Smooth muscle cell (in vitro differentiated cells): ENCODE results near the gene CPED1. TPM values are rescaled to one million over a fixed set of nuclear protein-coding genes. Genes with fewer than 3 reads are reported as not detected.

Experiments used
- DNase-seq: peaks from one replicate; lab custom pipeline; 2025; ENCODE audit not compliant: unreplicated experiment; lab: John Stamatoyannopoulos, UW
- H2AFZ ChIP-seq: fragments of 200-600 bp; sonication (generic); 2 replicates; pipeline ENCODE4 v1.6.0; 2016; ENCODE audit warnings: antibody characterized with exemption, low read depth, mild to moderate bottlenecking
- H3F3A ChIP-seq: fragments of 200-600 bp; sonication (generic); 2 replicates; pipeline ENCODE4 v1.6.0; 2017; ENCODE audit warnings: antibody characterized with exemption, low read depth
- H3K27ac ChIP-seq: fragments of 200-600 bp; sonication (generic); 2 replicates; pipeline ENCODE4 v1.5.1; 2016; ENCODE audit warnings: low read depth, mild to moderate bottlenecking
- H3K27me3 ChIP-seq: fragments of 200-600 bp; sonication (generic); 2 replicates; pipeline ENCODE4 v1.6.1; 2016; ENCODE audit warnings: low read depth, mild to moderate bottlenecking
- H3K36me3 ChIP-seq: fragments of 200-600 bp; sonication (generic); 2 replicates; pipeline ENCODE4 v1.5.1; 2016; ENCODE audit warnings: low read depth
- H3K4me1 ChIP-seq: fragments of 200-600 bp; sonication (generic); 2 replicates; pipeline ENCODE4 v1.5.1; 2016; ENCODE audit warnings: low read depth
- H3K4me2 ChIP-seq: fragments of 200-600 bp; sonication (generic); 2 replicates; pipeline ENCODE4 v1.6.0; 2016; ENCODE audit warnings: mild to moderate bottlenecking
- H3K4me3 ChIP-seq: fragments of 200-600 bp; sonication (generic); 2 replicates; pipeline ENCODE4 v1.5.1; 2016; ENCODE audit warnings: mild to moderate bottlenecking
- H3K79me2 ChIP-seq: fragments of 200-600 bp; sonication (generic); 2 replicates; pipeline ENCODE4 v1.6.0; 2016; ENCODE audit warnings: low read depth, mild to moderate bottlenecking
- H3K9ac ChIP-seq: fragments of 200-600 bp; sonication (generic); 2 replicates; pipeline ENCODE4 v1.6.0; 2016; ENCODE audit warnings: low read depth
- H3K9me3 ChIP-seq: fragments of 200-600 bp; sonication (generic); replicated peaks from 2 replicates; pipeline ENCODE4 v1.5.1; 2016; ENCODE audit warnings: low read depth
- H4K20me1 ChIP-seq: fragments of 200-600 bp; sonication (generic); 2 replicates; pipeline ENCODE4 v1.6.0; 2016; ENCODE audit warnings: low read depth
- CTCF ChIP-seq: fragments of 200-600 bp; sonication (generic); IDR thresholded peaks from 2 replicates; pipeline ENCODE4 v1.5.1; 2017; ENCODE audit warnings: borderline replicate concordance, mild to moderate bottlenecking, antibody characterized with exemption; ENCODE audit not compliant: insufficient read depth, poor library complexity, severe bottlenecking
- WGBS: methylation state at CpG from one replicate; pipeline ENCODE4 v1.1.7; 2016; ENCODE audit warnings: low lambda C conversion rate; 5-methylcytosine and 5-hydroxymethylcytosine counted together
- polyA plus RNA-seq: library from polyadenylated mRNA; unstranded; fragments of >200 nt; fragmentation: Nextera tagmentation; extraction: Ambion mirVana; gene quantifications from 2 replicates; pipeline ENCODE4 v1.2.1, GENCODE V29; 2016
- total RNA-seq: library from RNA; depleted of rRNA; stranded (reverse); fragments of >200 nt; gene quantifications from 2 replicates; pipeline ENCODE4 v1.2.3, GENCODE V29; 2014

CPED1 gene
- total and polyA plus RNA-seq, 2 experiments from 2014 or later, result 9.5 to 12.9 TPM

DNA sequence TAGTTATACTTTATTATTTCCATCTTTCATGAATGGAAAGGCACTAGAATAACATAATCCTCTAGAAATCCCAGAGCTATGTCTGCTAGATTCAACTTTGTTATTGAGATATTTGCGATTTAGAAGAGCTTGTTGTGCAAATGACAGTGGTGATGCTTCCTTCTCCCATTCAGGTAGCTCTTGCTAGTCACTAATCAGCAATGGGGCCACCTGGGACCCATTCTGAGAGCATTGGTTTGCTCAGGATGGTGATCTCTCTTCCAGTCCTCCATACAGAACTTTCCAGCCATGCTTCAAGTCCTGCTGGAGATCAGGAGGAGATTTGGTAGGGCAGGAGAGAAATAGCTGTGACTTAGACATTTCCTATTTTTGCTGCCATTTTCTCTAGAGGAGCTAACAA is 274.5 kb downstream of the CPED1 start:
- no peaks in the 10 kb centered on the region for H3K36me3 ChIP-seq
- H3K4me3 ChIP-seq, result no peak overlapping the region
- no peak for DNase-seq
- no peak for TF ChIP-seq CTCF
- no peaks in the 10 kb centered on the region for H3K9me3 ChIP-seq
- H3K27ac ChIP-seq, result no peak overlapping the region
- 84% methylated on average over 1 of the region's 1 CpG for WGBS
- no peak overlapping the region for H3K9ac ChIP-seq
- H3K27me3 ChIP-seq, result no peaks in the 10 kb centered on the region
- no peaks in the 10 kb centered on the region for H3K79me2 ChIP-seq
- H3F3A ChIP-seq, result no peaks in the 10 kb centered on the region
- no peaks in the 10 kb centered on the region for H3K4me1 ChIP-seq
- H4K20me1 ChIP-seq, result no peaks in the 10 kb centered on the region
- H3K4me2 ChIP-seq, result no peak overlapping the region
- no peak overlapping the region for H2AFZ ChIP-seq

- TF ChIP-seq CTCF, result no peak
- no peak for DNase-seq
Measured at GRCh38 chr7:121266307-121266894, 277.9 kb downstream of the CPED1 start.

GRCh38 chr7:121267612-121268011 is 279.1 kb downstream of the CPED1 start:
- H3K9me3 ChIP-seq, result no peaks in the 10 kb centered on the region
- H4K20me1 ChIP-seq, result no peaks in the 10 kb centered on the region
- TF ChIP-seq CTCF, result no peak
- H3F3A ChIP-seq, result no peaks in the 10 kb centered on the region
- H3K79me2 ChIP-seq, result no peaks in the 10 kb centered on the region
- H3K36me3 ChIP-seq, result no peaks in the 10 kb centered on the region
- no peaks in the 10 kb centered on the region for H3K4me1 ChIP-seq
- no peak for DNase-seq
- no peak overlapping the region for H3K4me2 ChIP-seq
- no peak overlapping the region for H2AFZ ChIP-seq
- WGBS, result 83% methylated on average over 1 of the region's 1 CpG
- H3K9ac ChIP-seq, result no peak overlapping the region
- no peak overlapping the region for H3K27ac ChIP-seq
- no peak overlapping the region for H3K4me3 ChIP-seq
- H3K27me3 ChIP-seq, result no peaks in the 10 kb centered on the region

More at GRCh38 chr7:121266307-121266894, 277.9 kb downstream of the CPED1 start:
- no peaks in the 10 kb centered on the region for H4K20me1 ChIP-seq
- H3K4me3 ChIP-seq, result no peak overlapping the region
- no peaks in the 10 kb centered on the region for H3K79me2 ChIP-seq
- no peaks in the 10 kb centered on the region for H3K36me3 ChIP-seq
- H3K27me3 ChIP-seq, result no peaks in the 10 kb centered on the region
- H3F3A ChIP-seq, result no peaks in the 10 kb centered on the region
- H2AFZ ChIP-seq, result no peak overlapping the region
- no peak overlapping the region for H3K9ac ChIP-seq
- no peaks in the 10 kb centered on the region for H3K4me1 ChIP-seq
- 91% methylated on average over 3 of the region's 3 CpGs for WGBS
- no peak overlapping the region for H3K4me2 ChIP-seq
- no peak overlapping the region for H3K27ac ChIP-seq
- no peaks in the 10 kb centered on the region for H3K9me3 ChIP-seq

GRCh38 chr7:121269798-121270197 is 281.3 kb downstream of the CPED1 start:
- Histone ChIP-seq H3K27me3 (no peaks in the 10 kb centered on the region), H3F3A (no peaks in the 10 kb centered on the region), H3K4me3 (no peak overlapping the region), H4K20me1 (no peaks in the 10 kb centered on the region), H2AFZ (no peak overlapping the region), H3K4me2 (no peak overlapping the region), H3K79me2 (no peaks in the 10 kb centered on the region), H3K9me3 (no peaks in the 10 kb centered on the region), H3K27ac (no peak overlapping the region), H3K9ac (no peak overlapping the region), H3K4me1 (no peaks in the 10 kb centered on the region), H3K36me3 (no peaks in the 10 kb centered on the region)
- DNase-seq, result no peak
- 95% methylated on average over 3 of the region's 3 CpGs for WGBS
- no peak for TF ChIP-seq CTCF
